IMR-90 (cell line): ENCODE results near the gene SLC8A3. TPM values are rescaled to one million over a fixed set of nuclear protein-coding genes. Genes with fewer than 3 reads are reported as not detected.

Experiments used
- ATAC-seq: fragments of 200-7000 bp; cut with Tn5 transposase; 2 replicates; pipeline ENCODE4 v1.9.1; 2020; ENCODE audit warnings: low read depth, mild to moderate bottlenecking, moderate library complexity
- BruUV-seq: library from RNA; stranded (reverse); fragments of 400-500 nt; replicated peaks from 2 replicates; lab custom pipeline; 2021; lab: Mats Ljungman, UMichigan
- CTCF ChIA-PET: fragments of 300-600 bp; formaldehyde crosslinking; extraction: SDS; loops from one replicate; lab custom pipeline; 2021; ENCODE audit warnings: antibody characterized with exemption; lab: Yijun Ruan, JAX
- POLR2A ChIA-PET: fragments of 300-600 bp; sonication (Branson Sonifier 250); formaldehyde crosslinking; loops from one replicate; lab custom pipeline; 2022; ENCODE audit warnings: antibody characterized with exemption; ENCODE audit not compliant: unreplicated experiment; lab: Charles Lee
- DNase-seq: peaks from one replicate; pipeline ENCODE4 v3.0.0; 2013
- H2AFZ ChIP-seq: replicated peaks from 2 replicates; pipeline ENCODE3; 2013; ENCODE audit warnings: low read length, mild to moderate bottlenecking; ENCODE audit not compliant: poor library complexity
- H2AK5ac ChIP-seq: 2 replicates; pipeline ENCODE4 v1.6.1; 2013; ENCODE audit warnings: low read depth, low read length, inconsistent platforms
- H2AK9ac ChIP-seq: replicated peaks from 2 replicates; pipeline ENCODE3; 2013; ENCODE audit warnings: mild to moderate bottlenecking, low read depth, low read length, moderate library complexity; ENCODE audit not compliant: poor library complexity
- H2BK120ac ChIP-seq: 2 replicates; pipeline ENCODE4 v1.6.1; 2013; ENCODE audit warnings: low read depth, low read length, inconsistent platforms
- H2BK15ac ChIP-seq: 3 replicates; pipeline ENCODE4 v1.6.1; 2013; ENCODE audit warnings: low read depth, low read length, inconsistent platforms
- H2BK20ac ChIP-seq: 2 replicates; pipeline ENCODE4 v1.6.1; 2013; ENCODE audit warnings: low read depth, mild to moderate bottlenecking, inconsistent platforms, low read length, moderate library complexity
- H2BK5ac ChIP-seq: 2 replicates; pipeline ENCODE4 v1.6.1; 2013; ENCODE audit warnings: mild to moderate bottlenecking, low read depth, low read length, inconsistent platforms; ENCODE audit not compliant: poor library complexity, severe bottlenecking
- H3K14ac ChIP-seq: replicated peaks from 2 replicates; pipeline ENCODE4 v1.6.1; 2013; ENCODE audit warnings: low read depth, low read length, inconsistent platforms
- H3K18ac ChIP-seq: 2 replicates; pipeline ENCODE4 v1.6.1; 2013; ENCODE audit warnings: low read depth, low read length, control low read depth
- H3K23ac ChIP-seq: 2 replicates; pipeline ENCODE4 v1.6.1; 2013; ENCODE audit warnings: low read depth, low read length, inconsistent platforms
- H3K27ac ChIP-seq: 2 replicates; pipeline ENCODE4 v1.5.1; 2013; ENCODE audit warnings: mild to moderate bottlenecking, control low read depth, low read length; ENCODE audit not compliant: insufficient read depth
- H3K27me3 ChIP-seq: 2 replicates; pipeline ENCODE4 v1.6.1; 2013; ENCODE audit warnings: low read length; ENCODE audit not compliant: control insufficient read depth, insufficient read depth
- H3K36me3 ChIP-seq: 2 replicates; pipeline ENCODE4 v1.6.1; 2013; ENCODE audit warnings: low read length, mixed read lengths; ENCODE audit not compliant: control insufficient read depth, insufficient read depth
- H3K4ac ChIP-seq: 2 replicates; pipeline ENCODE4 v1.6.1; 2013; ENCODE audit warnings: low read depth, low read length, inconsistent platforms
- H3K4me1 ChIP-seq: 2 replicates; pipeline ENCODE4 v1.6.1; 2013; ENCODE audit warnings: low read length, mixed read lengths; ENCODE audit not compliant: control insufficient read depth, insufficient read depth
- H3K4me2 ChIP-seq: 2 replicates; pipeline ENCODE4 v1.6.1; 2013; ENCODE audit warnings: low read depth, mild to moderate bottlenecking, control low read depth, low read length, moderate library complexity
- H3K4me3 ChIP-seq: 2 replicates; pipeline ENCODE4 v1.5.1; 2013; ENCODE audit warnings: low read depth, mild to moderate bottlenecking, control low read depth, low read length, moderate library complexity; ENCODE audit not compliant: insufficient read depth
- H3K56ac ChIP-seq: 2 replicates; pipeline ENCODE4 v1.6.1; 2013; ENCODE audit warnings: low read length, inconsistent platforms; ENCODE audit not compliant: insufficient read depth; ENCODE audit errors: extremely low read depth
- H3K79me1 ChIP-seq, 2 experiments: 2 replicates each; pipeline ENCODE4 v1.6.1; 2013; ENCODE audit warnings: low read length in 2 of 2, inconsistent platforms in 1 of 2, low read depth in 1 of 2
- H3K9ac ChIP-seq: 2 replicates; pipeline ENCODE4 v1.6.1; 2013; ENCODE audit warnings: low read depth, low read length, control low read depth
- H3K9me1 ChIP-seq: 2 replicates; pipeline ENCODE4 v1.6.1; 2013; ENCODE audit warnings: low read length, inconsistent platforms; ENCODE audit not compliant: insufficient read depth
- H3K9me3 ChIP-seq: 2 replicates; pipeline ENCODE4 v1.6.1; 2013; ENCODE audit warnings: low read length; ENCODE audit not compliant: control insufficient read depth, insufficient read depth
- H4K20me1 ChIP-seq: 2 replicates; pipeline ENCODE4 v1.6.1; 2013; ENCODE audit warnings: low read length, inconsistent platforms; ENCODE audit not compliant: insufficient read depth
- H4K5ac ChIP-seq: 2 replicates; pipeline ENCODE4 v1.6.1; 2013; ENCODE audit warnings: mild to moderate bottlenecking, low read depth, low read length, control low read depth
- H4K8ac ChIP-seq, 2 experiments: 2 replicates each; pipeline ENCODE4 v1.6.1; 2013; ENCODE audit warnings: low read depth in 2 of 2, low read length in 2 of 2, control low read depth in 1 of 2, inconsistent platforms in 1 of 2
- H4K91ac ChIP-seq: 2 replicates; pipeline ENCODE4 v1.6.1; 2013; ENCODE audit warnings: low read depth, low read length, inconsistent platforms; ENCODE audit not compliant: insufficient read depth
- MAFK ChIP-seq: IDR thresholded peaks from 2 replicates; pipeline ENCODE4 v1.6.1; 2012; ENCODE audit warnings: low read depth, low read length, improper control_type of control experiment
- MXI1 ChIP-seq: IDR thresholded peaks from 2 replicates; pipeline ENCODE4 v1.6.1; 2012; ENCODE audit warnings: low read depth, mild to moderate bottlenecking, low read length, moderate library complexity, borderline replicate concordance
- WGBS, 2 experiments: methylation state at CpG; one replicate each; pipeline versions ENCODE4 v1.1.5 to v1.1.7; 2013; ENCODE audit warnings: missing lambda C conversion rate in 2 of 2; ENCODE audit not compliant: insufficient read length in 1 of 2; ENCODE audit errors: extremely low coverage in 2 of 2; 5-methylcytosine and 5-hydroxymethylcytosine counted together
- dilution Hi-C: fragments of 300-500 bp; cut with HindIII; formaldehyde crosslinking; loops from one replicate; pipeline ENCODE4 v1.14.3; 2018; ENCODE audit warnings: low sequenced_read_pairs; ENCODE audit not compliant: unreplicated experiment
- in situ Hi-C: fragments of 300-500 bp; cut with MboI; formaldehyde crosslinking; loops from 3 replicates; pipeline ENCODE4 v1.14.3; 2019; ENCODE audit warnings: low sequenced_read_pairs, inconsistent platforms, mixed read lengths
- intact Hi-C: fragments of 100-400 bp; cut with micrococcal nuclease; formaldehyde crosslinking; loops from 2 replicates; pipeline ENCODE4 v1.10.0; 2022
- polyA plus RNA-seq, 3 experiments: library from polyadenylated mRNA; depleted of rRNA; stranded (reverse); fragments of >200 nt; gene quantifications; 2 replicates each; pipeline ENCODE4 v1.2.3, GENCODE V29; 2012; ENCODE audit warnings: low replicate concordance in 1 of 3
- total RNA-seq: library from RNA; depleted of rRNA; stranded (reverse); fragments of >200 nt; gene quantifications from 2 replicates; pipeline ENCODE4 v1.2.3, GENCODE V29; 2012

Gene SLC8A3
- total and polyA plus RNA-seq, 2 of the 4 experiments (the other 2 are of a cell fraction) = under 0.01 TPM; not detected in 1

GRCh38 chr14:70133461-70133860 is 55.3 kb downstream of the SLC8A3 start:
- Histone ChIP-seq H3K56ac (no peak overlapping the region), H2AK5ac (no peak overlapping the region), H2BK20ac (no peak overlapping the region), H4K5ac (no peak overlapping the region), H2BK15ac (no peak overlapping the region), H3K18ac (no peak overlapping the region), H3K36me3 (no peaks in the 10 kb centered on the region), H3K27ac (no peak overlapping the region), H2AK9ac (no peak overlapping the region), H3K4ac (no peak overlapping the region), H3K4me2 (no peak overlapping the region), H3K4me1 (no peaks in the 10 kb centered on the region), H2BK120ac (no peak overlapping the region), H3K4me3 (no peak overlapping the region), H3K9ac (no peak overlapping the region), H2AFZ (no peak overlapping the region), H2BK5ac (no peak overlapping the region), H4K20me1 (no peaks in the 10 kb centered on the region), H3K9me1 (no peaks in the 10 kb centered on the region), H3K9me3 (no peaks in the 10 kb centered on the region), H4K8ac (no peak overlapping the region), H3K23ac (no peak overlapping the region), H3K27me3 (no peaks in the 10 kb centered on the region), H4K91ac (no peak overlapping the region), H3K14ac (no peak overlapping the region), H3K79me1 (no peaks in the 10 kb centered on the region)
- intact Hi-C loops = no loop called here
- ATAC-seq (no peak), DNase-seq (no peak)
- dilution Hi-C loops = no loop called here
- POLR2A ChIA-PET = no interaction called here
- TF ChIP-seq MAFK (peak; percentile 14; the same call in 1 of the 2 replicates), MXI1 (no peak)
- in situ Hi-C loops = no loop called here
- no TSS peak for BruUV-seq
- no CpG with 5 or more reads among the region's 2 CpGs for WGBS, 2 experiments
- CTCF ChIA-PET = interaction anchor here (0.6 kb wide), 1 partner anchor 67 kb away, joined by 3 read pairs; no protein-coding TSS in a partner anchor
